Measurements from ENCODE around the gene KY. TPM values are rescaled to one million over a fixed set of nuclear protein-coding genes. Genes with fewer than 3 reads are reported as not detected.

Gene KY, protein sequence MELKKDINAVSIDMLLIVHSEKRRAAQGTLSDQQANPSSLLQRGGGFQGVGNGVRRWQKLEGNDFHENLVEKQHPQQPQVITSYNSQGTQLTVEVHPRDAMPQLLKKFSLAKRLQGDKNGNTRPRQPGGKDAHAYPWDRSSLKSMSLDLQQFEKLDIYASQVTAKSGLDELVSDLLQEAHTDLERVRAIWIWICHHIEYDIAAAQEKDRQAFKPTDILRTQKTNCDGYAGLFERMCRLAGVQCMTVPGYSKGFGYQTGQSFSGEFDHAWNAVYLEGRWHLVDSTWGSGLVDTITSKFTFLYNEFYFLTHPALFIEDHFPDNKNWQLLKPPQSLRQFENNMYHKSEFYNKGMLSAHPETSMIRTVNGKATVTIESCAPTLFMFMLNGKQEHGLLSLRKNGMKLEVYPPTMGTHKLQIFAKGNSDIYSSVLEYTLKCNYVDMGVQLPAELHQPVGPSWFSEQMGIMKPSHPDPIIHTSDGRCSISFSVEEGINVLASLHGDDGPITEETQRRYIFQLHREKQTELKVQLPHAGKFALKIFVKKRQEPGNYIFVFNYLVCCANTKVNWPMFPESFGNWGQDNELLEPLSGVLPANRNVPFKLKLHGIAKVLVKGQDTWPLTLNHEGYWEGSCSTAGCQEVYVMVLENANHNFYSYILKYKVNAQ
- not detected in 2 replicates for total RNA-seq

DNA sequence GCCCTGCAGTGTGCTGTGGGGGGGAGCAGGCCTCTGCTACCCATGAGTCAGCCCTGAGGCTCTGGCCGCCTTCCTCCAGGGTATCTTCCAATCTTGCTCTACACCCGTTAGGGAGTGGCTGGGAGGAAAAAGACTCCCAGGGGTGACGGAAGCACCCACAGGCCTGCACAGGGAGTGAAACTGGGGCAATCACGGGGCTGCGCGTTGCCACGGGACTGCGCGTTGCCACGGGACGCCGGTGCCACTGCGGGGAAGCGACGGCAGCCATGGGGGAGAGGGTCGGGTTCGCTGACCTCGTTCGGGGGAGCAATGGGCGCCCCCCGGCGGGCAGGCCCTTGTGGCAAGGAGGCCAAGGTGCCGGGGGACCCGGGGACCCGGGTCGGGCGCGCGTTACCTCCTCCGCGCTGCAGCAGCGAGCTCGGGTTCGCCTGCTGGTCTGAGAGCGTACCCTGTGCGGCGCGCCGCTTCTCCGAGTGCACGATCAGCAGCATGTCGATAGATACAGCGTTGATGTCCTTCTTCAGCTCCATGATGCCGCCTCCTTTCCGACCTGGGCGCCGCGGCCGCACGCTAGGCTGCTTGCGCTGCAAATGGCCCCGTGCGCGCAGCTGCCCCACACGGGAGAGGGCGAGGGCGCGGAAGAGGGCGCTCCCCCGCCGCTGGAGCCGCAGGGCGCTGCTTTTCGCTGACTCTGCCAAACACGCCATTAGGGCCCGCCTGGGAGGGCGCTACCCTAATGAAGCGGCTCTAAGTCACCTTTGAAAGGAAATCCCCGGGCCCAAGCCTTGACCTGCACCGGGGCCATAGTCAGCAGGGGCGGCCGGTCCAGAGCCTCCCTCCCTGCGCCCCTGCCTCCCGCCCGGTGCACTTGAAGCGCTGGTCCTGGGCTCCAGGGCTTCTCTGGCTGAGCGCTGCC is at the start of gene KY:
Gene KY (minus strand): TSS at position 592 of the 916 bp plus-strand sequence. CDS start 62 bp downstream, at position 530.

Other genes with a start within 250 kb of the KY start
- gene ANAPC13, start 165.0 kb downstream of the KY start, total RNA-seq: 63.9 and 89.4 TPM in 2 replicates
- 17.6 and 21.8 TPM in 2 replicates for gene CEP63, start 165.0 kb downstream of the KY start, total RNA-seq
- 0.53 and 0.79 TPM in 2 replicates for gene EPHB1, start 144.2 kb upstream of the KY start, total RNA-seq

Measured in thoracic aorta endothelial cell (primary cell).